Nephron progenitor cell (in vitro differentiated cells): Measurements from ENCODE around the gene LTA4H.
"Not testable (repeated sequence)": the region's sequence is repeated elsewhere in the genome, so short reads cannot be mapped to it uniquely, and the experiment has no call there.

ENCODE experiments used
- DNase-seq: peaks from one replicate; pipeline ENCODE4 v3.0.0; 2021
- H3K27ac Mint-ChIP-seq: 2 replicates; pipeline ENCODE4 v1.8.0; 2021; ENCODE audit warnings: mild to moderate bottlenecking, moderate library complexity, mixed read lengths
- H3K27me3 Mint-ChIP-seq: 2 replicates; pipeline ENCODE4 v1.8.0; 2021; ENCODE audit warnings: mild to moderate bottlenecking, low read depth, mixed read lengths; ENCODE audit not compliant: poor library complexity
- H3K36me3 Mint-ChIP-seq: 2 replicates; pipeline ENCODE4 v1.8.0; 2021; ENCODE audit warnings: low read depth, mixed read lengths
- H3K4me1 Mint-ChIP-seq: 2 replicates; pipeline ENCODE4 v1.8.0; 2021; ENCODE audit warnings: mixed read lengths
- H3K4me3 Mint-ChIP-seq: 2 replicates; pipeline ENCODE4 v1.8.0; 2021; ENCODE audit warnings: mild to moderate bottlenecking, moderate library complexity, mixed read lengths
- H3K9me3 Mint-ChIP-seq: 2 replicates; pipeline ENCODE4 v1.8.0; 2021; ENCODE audit warnings: mild to moderate bottlenecking, moderate library complexity, mixed read lengths
- CTCF ChIP-seq: fragments of 200-600 bp; sonication (generic); IDR thresholded peaks from 2 replicates; pipeline ENCODE4 v1.5.0; 2021; ENCODE audit warnings: antibody characterized with exemption

Gene LTA4H

GRCh38 chr12:95974358-95974757 is 61.0 kb downstream of the LTA4H start:
- no peak for DNase-seq
- Mint-ChIP-seq H3K36me3 (peaks cover 7% of the 10 kb centered on the region), H3K9me3 (peaks cover 13% of the 10 kb centered on the region), H3K4me1 (peaks cover 36% of the 10 kb centered on the region), H3K27me3 (no peaks in the 10 kb centered on the region), H3K27ac (no peak overlapping the region), H3K4me3 (no peak overlapping the region)
- no peak for TF ChIP-seq CTCF

- Mint-ChIP-seq H3K4me1 (peaks cover 36% of the 10 kb centered on the region), H3K36me3 (peaks cover 7% of the 10 kb centered on the region), H3K4me3 (no peak overlapping the region), H3K27me3 (no peaks in the 10 kb centered on the region), H3K27ac (peak overlapping the region; percentile 64), H3K9me3 (peaks cover 13% of the 10 kb centered on the region)
- no peak for DNase-seq
- TF ChIP-seq CTCF = no peak
These were observed 62.4 kb downstream of the LTA4H start for GRCh38 chr12:95972832-95973456.

GRCh38 chr12:95970905-95971304 is 64.5 kb downstream of the LTA4H start:
- no peak for TF ChIP-seq CTCF
- Mint-ChIP-seq H3K27ac (no peak overlapping the region), H3K27me3 (no peaks in the 10 kb centered on the region), H3K36me3 (peaks cover 7% of the 10 kb centered on the region), H3K4me3 (no peak overlapping the region), H3K9me3 (peaks cover 13% of the 10 kb centered on the region), H3K4me1 (peaks cover 47% of the 10 kb centered on the region)
- DNase-seq = no peak

GRCh38 chr12:95969116-95969515 is 66.3 kb downstream of the LTA4H start:
- peaks cover 43% of the 10 kb centered on the region for H3K4me1 Mint-ChIP-seq
- H3K36me3 Mint-ChIP-seq, DNase-seq, H3K27ac Mint-ChIP-seq, H3K4me3 Mint-ChIP-seq, H3K27me3 Mint-ChIP-seq: not testable (repeated sequence)
- peaks cover 13% of the 10 kb centered on the region for H3K9me3 Mint-ChIP-seq

- Mint-ChIP-seq H3K27me3 (no peaks in the 10 kb centered on the region), H3K27ac (no peak overlapping the region), H3K36me3 (peaks cover 7% of the 10 kb centered on the region), H3K4me1 (peaks cover 25% of the 10 kb centered on the region), H3K4me3 (no peak overlapping the region), H3K9me3 (peaks cover 13% of the 10 kb centered on the region)
- DNase-seq = no peak
- TF ChIP-seq CTCF = no peak
These were observed 68.1 kb downstream of the LTA4H start for GRCh38 chr12:95967301-95967700.

GRCh38 chr12:95966287-95966870 is 69.0 kb downstream of the LTA4H start:
- peaks cover 13% of the 10 kb centered on the region for H3K9me3 Mint-ChIP-seq
- H3K4me1 Mint-ChIP-seq = peaks cover 22% of the 10 kb centered on the region
- no peak overlapping the region for H3K27ac Mint-ChIP-seq
- H3K27me3 Mint-ChIP-seq = no peaks in the 10 kb centered on the region
- no peak for DNase-seq
- H3K36me3 Mint-ChIP-seq = peaks cover 7% of the 10 kb centered on the region
- no peak overlapping the region for H3K4me3 Mint-ChIP-seq
- no peak for TF ChIP-seq CTCF
